Measurements from ENCODE around the gene KNOP1.
"Not testable (repeated sequence)": the region's sequence is repeated elsewhere in the genome, so short reads cannot be mapped to it uniquely, and the experiment has no call there.

KNOP1 gene

GRCh38 chr16:19685176-19685575 lies 32.9 kb downstream of the KNOP1 start:
- H3K4me3 ChIP-seq (ENCODE audit: low read depth, low read length): no peak overlapping the region
- no peak for DNase-seq (ENCODE audit: low read depth)
- TF ChIP-seq CTCF (IDR thresholded peaks at IDR 0.05; ENCODE audit: low read depth, low read length, missing control alignments): no peak

- H3K4me3 ChIP-seq (ENCODE audit: low read depth, low read length): no peak overlapping the region
- no peak for DNase-seq (ENCODE audit: low read depth)
- TF ChIP-seq CTCF (IDR thresholded peaks at IDR 0.05; ENCODE audit: low read depth, low read length, missing control alignments): no peak
Measured at GRCh38 chr16:19683453-19684236, 34.4 kb downstream of the KNOP1 start.

GRCh38 chr16:19681637-19682036 lies 36.4 kb downstream of the KNOP1 start:
- no peak for TF ChIP-seq CTCF (IDR thresholded peaks at IDR 0.05; ENCODE audit: low read depth, low read length, missing control alignments)
- no peak overlapping the region for H3K4me3 ChIP-seq (ENCODE audit: low read depth, low read length)
- no peak for DNase-seq (ENCODE audit: low read depth)

- TF ChIP-seq CTCF (IDR thresholded peaks at IDR 0.05; ENCODE audit: low read depth, low read length, missing control alignments): no peak
- H3K4me3 ChIP-seq (ENCODE audit: low read depth, low read length): no peak overlapping the region
- no peak for DNase-seq (ENCODE audit: low read depth)
Measured at GRCh38 chr16:19680881-19681340, 37.1 kb downstream of the KNOP1 start.

GRCh38 chr16:19679281-19679680 lies 38.7 kb downstream of the KNOP1 start:
- not testable (repeated sequence) for DNase-seq (ENCODE audit: low read depth); H3K4me3 ChIP-seq (ENCODE audit: low read depth, low read length)

GRCh38 chr16:19678804-19679203 lies 39.2 kb downstream of the KNOP1 start:
- TF ChIP-seq CTCF (IDR thresholded peaks at IDR 0.05; ENCODE audit: low read depth, low read length, missing control alignments): no peak
- no peak for DNase-seq (ENCODE audit: low read depth)

GRCh38 chr16:19677402-19677801 lies 40.6 kb downstream of the KNOP1 start:
- DNase-seq (ENCODE audit: low read depth): no peak
- no peak for TF ChIP-seq CTCF (IDR thresholded peaks at IDR 0.05; ENCODE audit: low read depth, low read length, missing control alignments)
- no peak overlapping the region for H3K4me3 ChIP-seq (ENCODE audit: low read depth, low read length)

More at GRCh38 chr16:19678804-19679203, 39.2 kb downstream of the KNOP1 start:
- no peak overlapping the region for H3K4me3 ChIP-seq (ENCODE audit: low read depth, low read length)

Data from GM12864 (cell line).